HG03103 (cell line): ENCODE data around the gene SPATA20.
A peak's percentile ranks its signal among the peaks of the same experiment; 100 is the strongest.

Source experiments
- ATAC-seq: cut with Tn5 transposase; IDR thresholded peaks from one replicate; pipeline ENCODE4 v1.9.1; 2021; ENCODE audit warnings: low read depth; ENCODE audit not compliant: unreplicated experiment

Gene SPATA20

DNA sequence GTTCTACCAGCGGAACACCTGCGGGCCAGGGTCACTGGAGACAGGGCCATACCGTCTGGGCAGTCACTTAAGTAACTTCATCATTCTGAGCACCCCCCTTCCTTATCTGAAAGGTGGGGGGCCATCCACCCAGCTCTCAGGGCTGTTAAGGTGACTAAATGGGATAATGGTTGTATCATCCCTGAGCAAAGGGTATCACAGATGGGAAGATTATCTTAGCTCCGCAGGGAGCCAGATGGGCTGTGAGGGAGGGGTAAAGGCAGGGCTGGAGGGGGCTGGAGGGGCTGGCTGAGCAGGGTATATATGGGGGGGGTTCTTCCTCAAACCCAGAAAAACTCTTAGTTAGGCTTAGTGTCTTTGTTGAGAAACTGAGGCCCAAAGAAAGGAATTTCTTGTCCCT is 10.7 kb downstream of the SPATA20 start:
- no peak for ATAC-seq

DNA sequence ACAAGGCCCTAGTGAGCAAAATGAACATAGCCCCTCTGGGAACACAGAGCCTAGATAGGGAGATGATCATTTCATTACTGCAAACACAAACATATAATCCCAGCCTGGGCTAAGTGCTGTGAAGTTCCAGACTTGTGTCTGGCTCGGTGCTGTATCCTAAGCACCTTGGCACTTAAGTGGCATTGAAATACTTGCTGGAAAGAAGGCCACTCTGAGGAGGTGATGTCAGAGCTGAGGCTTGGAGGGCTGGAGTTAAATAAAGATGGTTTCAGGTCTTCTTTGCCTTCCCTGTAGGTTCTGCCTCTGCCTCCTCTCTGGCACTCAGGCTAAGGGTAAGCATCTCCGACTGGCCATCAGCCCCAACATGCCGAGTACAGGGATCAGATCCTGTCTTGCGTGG is 11.1 kb downstream of the SPATA20 start:
- ATAC-seq, result no peak

DNA sequence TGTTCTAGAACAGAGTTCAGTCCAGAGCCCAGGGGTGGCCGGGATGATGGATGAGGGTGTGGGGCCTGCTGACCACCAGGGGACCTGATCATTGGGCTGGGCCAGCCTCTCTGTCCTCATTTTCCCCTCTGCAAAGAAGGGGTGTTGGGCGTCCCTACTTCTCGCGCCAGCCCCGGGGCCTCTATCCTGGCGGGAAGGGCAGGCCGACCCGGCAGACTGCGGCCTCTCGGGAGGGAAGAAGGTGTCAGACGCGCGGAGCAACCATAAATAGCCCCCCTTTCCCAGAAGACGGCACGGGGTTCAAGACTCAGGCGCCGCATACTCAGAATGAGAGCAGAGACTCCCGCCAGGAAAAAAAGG is 11.6 kb downstream of the SPATA20 start:
- no peak for ATAC-seq

- ATAC-seq, result no peak
These were observed 12.1 kb downstream of the SPATA20 start for GRCh38 chr17:50558941-50559614.

- no peak for ATAC-seq
These were observed 12.8 kb downstream of the SPATA20 start for GRCh38 chr17:50559674-50560184.

GRCh38 chr17:50560185-50560824 is 13.3 kb downstream of the SPATA20 start, which contains the start of gene CACNA1G:
CACNA1G (plus strand) TSS chr17:50560715; CDS start chr17:50561460, 745 bp downstream.
- ATAC-seq, result peak; percentile 79

- no peak for ATAC-seq
These were observed 14.2 kb downstream of the SPATA20 start for GRCh38 chr17:50560931-50561745.

DNA sequence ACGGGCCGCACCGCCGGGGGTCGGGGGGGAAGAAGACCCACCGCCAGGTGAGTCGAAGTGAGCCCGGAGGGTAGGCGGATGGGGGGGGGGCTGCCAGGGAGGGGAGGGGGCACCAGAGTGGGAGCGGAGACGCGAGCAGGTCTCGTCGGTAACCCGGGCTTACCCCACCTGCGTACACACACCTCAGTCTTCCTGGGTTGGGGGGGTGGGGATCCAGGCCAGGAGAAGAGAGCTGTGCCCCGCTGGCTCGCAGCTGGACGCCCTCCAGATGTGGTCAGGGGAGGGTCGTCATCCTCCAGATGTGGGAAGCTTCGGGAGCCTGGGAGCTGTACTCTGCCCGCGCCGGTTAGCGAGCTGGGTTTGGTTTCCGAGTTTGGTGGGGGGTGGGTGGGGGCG is 14.8 kb downstream of the SPATA20 start:
- no peak for ATAC-seq

- ATAC-seq, result no peak
These were observed 15.5 kb downstream of the SPATA20 start for GRCh38 chr17:50562242-50563091.

- no peak for ATAC-seq
These were observed 16.1 kb downstream of the SPATA20 start for GRCh38 chr17:50563092-50563511.

- no peak for ATAC-seq
These were observed 17.9 kb downstream of the SPATA20 start for GRCh38 chr17:50564916-50565315.

GRCh38 chr17:50565402-50566350 is 18.7 kb downstream of the SPATA20 start:
- ATAC-seq, result no peak

- ATAC-seq, result no peak
These were observed 19.9 kb downstream of the SPATA20 start for GRCh38 chr17:50566886-50567285.

GRCh38 chr17:50568659-50569058 is 21.7 kb downstream of the SPATA20 start:
- ATAC-seq, result no peak

GRCh38 chr17:50569592-50569991 is 22.6 kb downstream of the SPATA20 start:
- no peak for ATAC-seq

GRCh38 chr17:50570032-50570431 is 23.1 kb downstream of the SPATA20 start:
- ATAC-seq, result no peak

GRCh38 chr17:50570528-50570927 is 23.6 kb downstream of the SPATA20 start:
- ATAC-seq, result no peak

DNA sequence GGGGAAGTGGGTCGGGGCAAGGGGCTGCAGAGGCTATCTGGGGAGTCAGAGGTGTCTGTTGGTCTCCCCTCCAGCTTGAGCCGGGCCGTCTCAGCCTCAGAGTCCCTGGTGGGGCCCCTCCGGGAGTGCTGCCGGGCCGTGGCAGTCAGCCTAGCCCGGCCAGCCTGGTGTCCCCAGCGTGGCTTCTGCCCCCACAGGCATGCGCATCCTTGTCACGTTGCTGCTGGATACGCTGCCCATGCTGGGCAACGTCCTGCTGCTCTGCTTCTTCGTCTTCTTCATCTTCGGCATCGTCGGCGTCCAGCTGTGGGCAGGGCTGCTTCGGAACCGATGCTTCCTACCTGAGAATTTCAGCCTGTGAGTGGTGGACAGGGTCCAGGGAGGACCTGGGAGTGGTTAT is 24.7 kb downstream of the SPATA20 start:
- ATAC-seq, result no peak

DNA sequence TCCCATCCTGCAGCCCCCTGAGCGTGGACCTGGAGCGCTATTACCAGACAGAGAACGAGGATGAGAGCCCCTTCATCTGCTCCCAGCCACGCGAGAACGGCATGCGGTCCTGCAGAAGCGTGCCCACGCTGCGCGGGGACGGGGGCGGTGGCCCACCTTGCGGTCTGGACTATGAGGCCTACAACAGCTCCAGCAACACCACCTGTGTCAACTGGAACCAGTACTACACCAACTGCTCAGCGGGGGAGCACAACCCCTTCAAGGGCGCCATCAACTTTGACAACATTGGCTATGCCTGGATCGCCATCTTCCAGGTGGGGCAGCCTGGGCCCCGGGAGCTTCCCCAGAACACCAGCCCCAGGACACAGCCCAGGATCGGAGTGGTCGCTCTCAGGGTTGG is 25.6 kb downstream of the SPATA20 start:
- ATAC-seq, result no peak
